ENCODE results near the gene ENTHD1. TPM values are rescaled to one million over a fixed set of nuclear protein-coding genes. Genes with fewer than 3 reads are reported as not detected.

ENTHD1 gene
- total RNA-seq, 2 donors from 2014 or later = 0.09 to 5.1 TPM

DNA sequence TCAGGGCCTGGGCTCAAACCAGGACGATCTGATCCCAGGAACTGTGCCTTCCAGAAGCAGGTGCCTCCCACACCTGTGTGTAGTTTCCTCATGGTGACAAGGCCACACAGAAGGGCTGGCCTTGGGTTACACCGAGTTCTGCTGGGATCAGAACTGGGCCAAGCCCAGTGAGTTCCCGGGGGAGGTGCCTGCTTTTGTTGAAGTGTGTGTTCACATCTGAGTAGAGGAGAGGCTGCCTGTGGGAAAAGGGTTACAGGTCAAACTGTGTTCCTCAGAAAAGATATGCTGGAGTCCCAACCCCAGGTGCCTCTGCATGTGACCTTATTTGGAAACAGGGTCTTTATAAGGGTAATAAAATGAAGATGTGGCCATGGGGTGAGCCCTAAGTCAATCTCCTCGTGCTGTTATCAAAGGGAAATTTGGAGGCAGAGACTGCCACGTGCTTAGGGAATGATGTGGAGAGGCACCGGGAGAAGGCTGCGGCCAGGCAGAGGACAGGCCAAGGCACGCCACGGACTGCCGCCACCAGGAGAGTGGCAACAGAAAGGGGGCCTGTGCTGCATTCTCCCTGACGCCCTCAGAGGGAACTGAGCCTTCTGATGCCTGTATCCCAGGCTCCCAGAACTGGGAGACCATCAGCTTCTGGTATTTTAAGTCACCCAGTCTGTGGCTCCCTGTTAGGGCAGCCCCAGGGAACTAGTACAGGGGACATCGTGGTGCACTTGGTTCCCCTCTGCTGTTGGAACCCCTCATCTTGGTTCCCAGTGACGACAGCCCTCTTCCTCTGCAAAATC, 164.2 kb downstream of the ENTHD1 start:
- WGBS = 72% methylated on average over 12 of the region's 13 CpGs
- Histone ChIP-seq H3K27me3 (replicated peaks; ENCODE audit: insufficient read depth) (no peaks in the 10 kb centered on the region), H3K27ac (no peak overlapping the region), H3K4me3 (no peak overlapping the region), H3K36me3 (no peaks in the 10 kb centered on the region), H3K4me1 (replicated peaks) (no peaks in the 10 kb centered on the region), H3K9me3 (no peaks in the 10 kb centered on the region)
- no peak for DNase-seq (ENCODE audit: low spot score)
- TF ChIP-seq POLR2A (IDR thresholded peaks at IDR 0.05) = no peak
- TF ChIP-seq, protein P1, sequence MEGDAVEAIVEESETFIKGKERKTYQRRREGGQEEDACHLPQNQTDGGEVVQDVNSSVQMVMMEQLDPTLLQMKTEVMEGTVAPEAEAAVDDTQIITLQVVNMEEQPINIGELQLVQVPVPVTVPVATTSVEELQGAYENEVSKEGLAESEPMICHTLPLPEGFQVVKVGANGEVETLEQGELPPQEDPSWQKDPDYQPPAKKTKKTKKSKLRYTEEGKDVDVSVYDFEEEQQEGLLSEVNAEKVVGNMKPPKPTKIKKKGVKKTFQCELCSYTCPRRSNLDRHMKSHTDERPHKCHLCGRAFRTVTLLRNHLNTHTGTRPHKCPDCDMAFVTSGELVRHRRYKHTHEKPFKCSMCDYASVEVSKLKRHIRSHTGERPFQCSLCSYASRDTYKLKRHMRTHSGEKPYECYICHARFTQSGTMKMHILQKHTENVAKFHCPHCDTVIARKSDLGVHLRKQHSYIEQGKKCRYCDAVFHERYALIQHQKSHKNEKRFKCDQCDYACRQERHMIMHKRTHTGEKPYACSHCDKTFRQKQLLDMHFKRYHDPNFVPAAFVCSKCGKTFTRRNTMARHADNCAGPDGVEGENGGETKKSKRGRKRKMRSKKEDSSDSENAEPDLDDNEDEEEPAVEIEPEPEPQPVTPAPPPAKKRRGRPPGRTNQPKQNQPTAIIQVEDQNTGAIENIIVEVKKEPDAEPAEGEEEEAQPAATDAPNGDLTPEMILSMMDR (IDR thresholded peaks at IDR 0.05) = no peak
- no peak for TF ChIP-seq POLR2AphosphoS5 (IDR thresholded peaks at IDR 0.05)
- intact Hi-C loops (cut with DNase I) = no loop called here

DNA sequence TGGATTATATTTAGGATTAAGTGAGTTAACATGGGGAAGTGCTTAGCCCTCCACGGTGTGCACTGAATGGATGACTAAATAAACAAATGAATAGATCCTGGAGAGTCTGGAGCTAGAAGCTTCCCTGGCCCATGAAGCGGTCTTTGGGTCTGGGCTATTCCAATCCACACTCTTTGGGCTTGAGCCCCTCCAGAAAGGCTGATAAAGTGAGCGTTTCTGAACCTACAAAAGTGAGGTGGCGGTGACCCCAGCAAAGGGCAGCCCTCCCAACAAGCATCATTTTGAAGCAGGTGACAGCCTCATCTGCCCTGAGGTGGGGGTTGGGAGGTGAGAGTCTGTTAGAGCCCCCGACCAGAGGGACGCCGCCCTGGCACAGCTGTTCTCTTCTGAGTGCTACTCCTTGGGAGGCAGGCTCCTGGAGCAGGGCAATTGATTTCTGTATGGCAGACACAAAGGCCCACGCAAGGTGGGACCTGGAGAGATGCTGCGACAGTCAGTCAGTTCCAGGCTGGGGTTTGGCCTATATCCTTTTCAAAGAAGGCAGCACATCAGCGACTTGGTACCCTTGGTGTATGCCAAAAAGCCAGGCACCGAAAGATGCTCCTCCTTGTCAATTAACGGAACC, 165.2 kb downstream of the ENTHD1 start:
- H3K4me1 ChIP-seq (replicated peaks) = no peaks in the 10 kb centered on the region
- 89% methylated on average over 12 of the region's 12 CpGs for WGBS
- intact Hi-C loops (cut with DNase I) = no loop called here
- no peaks in the 10 kb centered on the region for H3K27me3 ChIP-seq (replicated peaks; ENCODE audit: insufficient read depth)
- H3K9me3 ChIP-seq = no peaks in the 10 kb centered on the region
- TF ChIP-seq, protein P1 (IDR thresholded peaks at IDR 0.05) = no peak
- no peaks in the 10 kb centered on the region for H3K36me3 ChIP-seq
- H3K4me3 ChIP-seq = no peak overlapping the region
- no peak for DNase-seq (ENCODE audit: low spot score)
- no peak overlapping the region for H3K27ac ChIP-seq

DNA sequence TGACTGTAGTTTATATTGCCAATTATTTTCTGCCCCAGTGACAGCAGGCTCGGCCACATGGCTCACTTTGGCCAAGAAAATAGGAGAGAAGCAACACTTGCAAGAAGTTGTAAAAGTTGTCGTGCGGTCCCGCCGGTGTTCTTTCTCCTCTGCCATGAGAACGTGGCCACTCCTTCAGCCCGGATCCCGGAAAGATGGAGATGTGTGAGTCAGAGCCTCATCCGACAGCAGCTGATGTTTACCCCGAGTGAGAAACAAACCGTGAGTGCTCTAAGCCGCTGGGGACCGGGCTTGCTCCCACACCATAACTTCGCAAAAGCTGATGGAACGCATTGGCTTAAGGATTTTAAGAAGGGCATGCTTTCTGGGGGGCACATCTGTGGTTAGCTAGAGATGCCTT, 166.0 kb downstream of the ENTHD1 start:
- intact Hi-C loops (cut with DNase I) = no loop called here
- Histone ChIP-seq H3K27ac (no peak overlapping the region), H3K36me3 (no peaks in the 10 kb centered on the region), H3K4me3 (no peak overlapping the region), H3K4me1 (replicated peaks) (no peaks in the 10 kb centered on the region), H3K27me3 (replicated peaks; ENCODE audit: insufficient read depth) (no peaks in the 10 kb centered on the region), H3K9me3 (no peaks in the 10 kb centered on the region)
- WGBS = 39% methylated on average over 15 of the region's 15 CpGs
- no peak for DNase-seq (ENCODE audit: low spot score)
- TF ChIP-seq, protein P1 (IDR thresholded peaks at IDR 0.05) = no peak
- no peak for TF ChIP-seq POLR2A (IDR thresholded peaks at IDR 0.05)
- TF ChIP-seq POLR2AphosphoS5 (IDR thresholded peaks at IDR 0.05) = no peak

DNA sequence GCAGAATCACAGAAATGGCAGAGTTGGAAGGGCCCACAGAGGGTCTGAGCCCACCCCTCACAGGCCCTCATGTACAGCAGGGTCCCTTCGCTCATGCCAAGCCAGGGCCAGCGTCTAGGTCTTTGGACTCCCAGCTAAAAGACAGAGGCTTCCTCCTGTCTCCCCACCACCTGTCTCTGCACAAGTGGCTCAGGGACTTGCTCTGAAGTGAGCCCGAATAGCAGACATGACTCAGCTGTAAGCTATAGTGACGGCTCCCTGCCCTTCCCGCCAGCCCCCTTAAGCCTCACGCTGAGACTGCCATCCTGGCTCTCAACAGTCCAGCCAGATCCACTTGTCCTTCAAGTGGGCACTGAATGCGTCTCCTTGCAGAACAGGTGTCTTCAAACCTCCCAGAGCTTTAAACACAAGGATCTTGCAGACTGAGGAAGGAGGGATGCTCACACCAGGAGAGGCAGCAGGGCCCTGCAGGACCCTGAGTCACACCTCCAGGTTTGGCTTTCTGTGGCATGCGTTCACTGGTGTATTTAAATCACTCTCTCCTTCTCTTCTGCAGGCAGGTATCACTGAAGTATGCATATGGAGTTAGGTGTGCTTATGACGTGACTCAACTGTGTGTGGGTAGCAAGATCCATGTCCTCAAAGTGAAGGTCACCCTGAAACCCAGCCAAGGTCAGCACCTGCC, 168.1 kb downstream of the ENTHD1 start:
- Histone ChIP-seq H3K27ac (no peak overlapping the region), H3K9me3 (no peaks in the 10 kb centered on the region), H3K4me3 (no peak overlapping the region), H3K4me1 (replicated peaks) (no peaks in the 10 kb centered on the region), H3K27me3 (replicated peaks; ENCODE audit: insufficient read depth) (no peaks in the 10 kb centered on the region), H3K36me3 (no peaks in the 10 kb centered on the region)
- TF ChIP-seq POLR2A (IDR thresholded peaks at IDR 0.05) = no peak
- TF ChIP-seq, protein P1 (IDR thresholded peaks at IDR 0.05) = no peak
- 92% methylated on average over 9 of the region's 9 CpGs for WGBS
- intact Hi-C loops (cut with DNase I) = no loop called here
- no peak for DNase-seq (ENCODE audit: low spot score)
